OCI-LY3 (cell line): ENCODE measurements around the gene KATNB1.

Experiments
- H2AFZ ChIP-seq: fragments of 200-600, 300-600 bp; shearing (Covaris generic); 2 replicates; pipeline ENCODE4 v1.6.0; 2014; ENCODE audit warnings: antibody characterized with exemption, low read depth, low read length
- H3K27ac ChIP-seq: fragments of 200-600, 300-600 bp; sonication (generic); 2 replicates; pipeline ENCODE4 v1.5.1; 2014; ENCODE audit warnings: mild to moderate bottlenecking, low read length, moderate library complexity, mixed read lengths
- H3K27me3 ChIP-seq: fragments of 200-600, 300-600 bp; sonication (generic); 2 replicates; pipeline ENCODE4 v1.6.1; 2014; ENCODE audit warnings: low read depth, low read length, mixed read lengths
- H3K36me3 ChIP-seq: fragments of 200-600, 300-600 bp; sonication (generic); replicated peaks from 2 replicates; pipeline ENCODE3; 2014; ENCODE audit warnings: low read depth, low read length, mixed read lengths
- H3K4me1 ChIP-seq: fragments of 300-600, 200-600 bp; sonication (generic); 2 replicates; pipeline ENCODE4 v1.6.1; 2014; ENCODE audit warnings: low read length, mixed read lengths
- H3K4me2 ChIP-seq: fragments of 200-600, 300-600 bp; sonication (generic); 2 replicates; pipeline ENCODE4 v1.6.1; 2014; ENCODE audit warnings: low read length, mixed read lengths
- H3K4me3 ChIP-seq: fragments of 300-600, 200-600 bp; sonication (generic); 2 replicates; pipeline ENCODE4 v1.5.1; 2014; ENCODE audit warnings: antibody characterized with exemption, mild to moderate bottlenecking, low read length, moderate library complexity
- H3K79me2 ChIP-seq: fragments of 300-600, 200-600 bp; shearing (Covaris generic); 2 replicates; pipeline ENCODE4 v1.6.1; 2014; ENCODE audit warnings: mild to moderate bottlenecking, low read length, mixed read lengths
- H3K9ac ChIP-seq: fragments of 300-600, 200-600 bp; shearing (Covaris generic); 2 replicates; pipeline ENCODE4 v1.6.0; 2014; ENCODE audit warnings: mild to moderate bottlenecking, low read length, moderate library complexity
- H3K9me3 ChIP-seq: fragments of 200-600, 300-600 bp; shearing (Covaris generic); 2 replicates; pipeline ENCODE4 v1.6.1; 2014; ENCODE audit warnings: low read length, mixed read lengths; ENCODE audit not compliant: insufficient read depth
- H4K20me1 ChIP-seq: fragments of 200-600, 300-600 bp; sonication (generic); 2 replicates; pipeline ENCODE4 v1.6.1; 2016; ENCODE audit warnings: low read length, mixed read lengths; ENCODE audit not compliant: insufficient read depth
- EZH2phosphoT487 ChIP-seq: fragments of 200-600 bp; shearing (Covaris generic); IDR thresholded peaks from 2 replicates; pipeline ENCODE4 v1.6.1; 2018; ENCODE audit warnings: antibody characterized with exemption, mixed run types, low read depth
- TF ChIP-seq, protein P1 (sequence below): fragments of 200-600, 300-600 bp; sonication (generic); IDR thresholded peaks from 2 replicates; pipeline ENCODE4 v1.5.1; 2014; ENCODE audit warnings: antibody characterized with exemption, low read length, low read depth

Gene KATNB1

GRCh38 chr16:57725976-57726375, 9.6 kb upstream of the KATNB1 start:
- TF ChIP-seq, protein P1, sequence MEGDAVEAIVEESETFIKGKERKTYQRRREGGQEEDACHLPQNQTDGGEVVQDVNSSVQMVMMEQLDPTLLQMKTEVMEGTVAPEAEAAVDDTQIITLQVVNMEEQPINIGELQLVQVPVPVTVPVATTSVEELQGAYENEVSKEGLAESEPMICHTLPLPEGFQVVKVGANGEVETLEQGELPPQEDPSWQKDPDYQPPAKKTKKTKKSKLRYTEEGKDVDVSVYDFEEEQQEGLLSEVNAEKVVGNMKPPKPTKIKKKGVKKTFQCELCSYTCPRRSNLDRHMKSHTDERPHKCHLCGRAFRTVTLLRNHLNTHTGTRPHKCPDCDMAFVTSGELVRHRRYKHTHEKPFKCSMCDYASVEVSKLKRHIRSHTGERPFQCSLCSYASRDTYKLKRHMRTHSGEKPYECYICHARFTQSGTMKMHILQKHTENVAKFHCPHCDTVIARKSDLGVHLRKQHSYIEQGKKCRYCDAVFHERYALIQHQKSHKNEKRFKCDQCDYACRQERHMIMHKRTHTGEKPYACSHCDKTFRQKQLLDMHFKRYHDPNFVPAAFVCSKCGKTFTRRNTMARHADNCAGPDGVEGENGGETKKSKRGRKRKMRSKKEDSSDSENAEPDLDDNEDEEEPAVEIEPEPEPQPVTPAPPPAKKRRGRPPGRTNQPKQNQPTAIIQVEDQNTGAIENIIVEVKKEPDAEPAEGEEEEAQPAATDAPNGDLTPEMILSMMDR: no peak
- TF ChIP-seq EZH2phosphoT487: no peak
- Histone ChIP-seq H3K27ac (no peak overlapping the region), H3K36me3 (no peaks in the 10 kb centered on the region), H3K9ac (no peak overlapping the region), H3K79me2 (no peaks in the 10 kb centered on the region), H2AFZ (no peak overlapping the region), H3K9me3 (no peaks in the 10 kb centered on the region), H3K4me3 (no peak overlapping the region), H3K4me2 (no peak overlapping the region), H3K27me3 (no peaks in the 10 kb centered on the region), H4K20me1 (no peaks in the 10 kb centered on the region), H3K4me1 (peaks cover 6% of the 10 kb centered on the region; the same call in 1 of the 2 replicates)

- H3K36me3 ChIP-seq: no peaks in the 10 kb centered on the region
- H3K4me3 ChIP-seq: no peak overlapping the region
- H2AFZ ChIP-seq: no peak overlapping the region
- no peaks in the 10 kb centered on the region for H3K79me2 ChIP-seq
- H3K4me2 ChIP-seq: no peak overlapping the region
- no peaks in the 10 kb centered on the region for H3K27me3 ChIP-seq
- no peaks in the 10 kb centered on the region for H3K9me3 ChIP-seq
- H3K9ac ChIP-seq: no peak overlapping the region
- peaks cover 6% of the 10 kb centered on the region; the same call in 1 of the 2 replicates for H3K4me1 ChIP-seq
- no peak overlapping the region for H3K27ac ChIP-seq
- no peak for TF ChIP-seq EZH2phosphoT487
- TF ChIP-seq, protein P1: no peak
- H4K20me1 ChIP-seq: no peaks in the 10 kb centered on the region
Measured at GRCh38 chr16:57726433-57726947, 9.1 kb upstream of the KATNB1 start.

DNA sequence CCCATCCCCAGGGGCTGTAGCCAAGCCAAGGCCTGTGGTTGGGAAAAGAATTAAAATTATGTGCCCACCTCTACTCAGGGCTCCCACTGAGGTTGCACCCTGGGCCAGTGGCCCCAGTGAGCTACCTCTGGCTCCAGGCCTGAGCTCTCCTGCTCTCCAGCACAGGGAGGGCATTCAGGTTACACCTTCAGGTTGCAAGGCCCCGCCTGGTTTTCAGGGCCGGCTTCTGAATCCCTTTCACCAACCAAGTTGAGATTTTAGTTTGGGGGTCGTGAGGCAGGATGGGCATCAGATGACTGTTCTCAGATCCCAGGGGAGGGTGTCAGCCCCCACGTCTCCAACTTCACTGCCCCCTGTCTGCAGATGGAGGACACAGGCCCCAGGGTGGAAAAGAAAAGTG, 8.0 kb upstream of the KATNB1 start:
- TF ChIP-seq, protein P1: peak; percentile 9; the same call in 1 of the 2 replicates
- TF ChIP-seq EZH2phosphoT487: no peak
- Histone ChIP-seq H3K9ac (no peak overlapping the region), H2AFZ (no peak overlapping the region), H3K36me3 (no peaks in the 10 kb centered on the region), H3K4me2 (no peak overlapping the region), H3K9me3 (no peaks in the 10 kb centered on the region), H4K20me1 (no peaks in the 10 kb centered on the region), H3K4me3 (no peak overlapping the region), H3K27me3 (no peaks in the 10 kb centered on the region), H3K79me2 (no peaks in the 10 kb centered on the region), H3K4me1 (peaks cover 6% of the 10 kb centered on the region; the same call in 1 of the 2 replicates), H3K27ac (no peak overlapping the region)

DNA sequence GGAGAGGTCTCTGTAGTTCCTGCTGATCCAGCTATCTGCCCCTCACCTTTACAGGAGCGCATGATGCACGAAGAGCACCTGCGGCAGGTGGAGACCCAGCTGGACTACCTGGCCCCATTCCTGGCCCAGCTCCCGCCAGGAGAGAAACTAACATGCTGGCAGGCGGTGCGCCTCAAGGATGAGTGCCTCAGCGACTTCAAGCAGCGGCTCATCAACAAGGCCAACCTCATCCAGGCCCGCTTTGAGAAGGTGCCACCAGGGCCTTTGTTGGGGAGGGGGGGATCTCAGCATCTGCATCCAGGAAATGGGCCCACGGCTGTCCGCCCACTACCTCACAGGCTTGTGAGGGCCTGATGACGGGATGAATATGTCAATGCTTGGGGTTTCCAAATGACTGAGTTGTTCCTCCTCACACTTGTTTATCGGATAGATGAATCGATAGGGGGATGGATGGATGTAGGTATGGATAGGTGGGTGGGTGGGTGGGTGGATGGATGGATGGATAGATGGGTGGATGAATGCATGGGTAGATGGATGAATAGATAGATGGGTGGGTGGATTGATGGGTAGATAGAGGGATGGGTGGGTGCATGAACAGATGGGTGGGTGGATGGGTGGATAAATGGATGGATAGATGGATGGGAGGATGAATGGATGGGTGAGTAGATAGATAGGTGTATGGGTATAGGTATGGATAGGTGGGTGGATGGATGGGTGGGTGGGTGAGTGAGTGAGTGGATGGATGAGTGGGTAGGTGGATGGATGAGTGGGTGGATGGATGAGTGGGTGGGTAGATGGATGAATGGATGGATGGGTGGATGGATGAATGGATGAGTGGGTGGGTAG, 7.0 kb upstream of the KATNB1 start:
- no peaks in the 10 kb centered on the region for H3K79me2 ChIP-seq

More for the DNA sequence above, 7.0 kb upstream of the KATNB1 start:
- no peak overlapping the region for H3K4me2 ChIP-seq
- H2AFZ ChIP-seq: no peak overlapping the region
- H3K27ac ChIP-seq: no peak overlapping the region
- no peaks in the 10 kb centered on the region for H3K36me3 ChIP-seq
- H3K4me1 ChIP-seq: peaks cover 6% of the 10 kb centered on the region; the same call in 1 of the 2 replicates
- no peaks in the 10 kb centered on the region for H4K20me1 ChIP-seq
- H3K9me3 ChIP-seq: no peaks in the 10 kb centered on the region
- H3K9ac ChIP-seq: no peak overlapping the region
- no peak overlapping the region for H3K4me3 ChIP-seq
- no peaks in the 10 kb centered on the region for H3K27me3 ChIP-seq
- TF ChIP-seq, protein P1: no peak
- TF ChIP-seq EZH2phosphoT487: no peak
